ENCODE measurements around the gene CTU1. TPM values are rescaled to one million over a fixed set of nuclear protein-coding genes. Genes with fewer than 3 reads are reported as not detected.

Gene CTU1
- total RNA-seq, 1 experiment from 2014 or later, result 11.3 TPM

DNA sequence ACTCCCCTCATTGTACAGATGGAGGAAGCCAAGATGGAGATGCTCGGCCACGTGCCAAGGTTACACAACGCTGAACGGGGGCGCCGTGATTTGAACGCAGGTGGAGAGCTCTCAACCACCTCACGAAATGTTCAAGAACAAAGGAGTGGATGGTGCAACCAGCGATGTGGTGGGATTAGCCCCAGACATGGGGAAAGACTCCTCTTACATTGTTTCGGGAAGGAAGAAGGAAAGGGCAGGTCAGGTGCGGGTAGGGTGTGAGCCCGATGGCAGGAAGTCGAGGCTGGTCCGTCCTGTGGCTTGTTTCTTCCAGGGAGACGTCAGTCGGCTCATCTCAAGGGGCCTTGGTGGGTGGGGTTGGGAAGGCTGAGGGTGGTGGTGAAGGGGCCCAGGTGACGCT lies 18.4 kb downstream of the CTU1 start:
- Mint-ChIP-seq H3K4me1 (ENCODE audit: low read depth, unreplicated experiment) (peaks cover 38% of the 10 kb centered on the region), H3K4me3 (ENCODE audit: low read depth, unreplicated experiment) (no peak overlapping the region), H3K9me3 (ENCODE audit: low read depth, unreplicated experiment) (no peaks in the 10 kb centered on the region), H3K27me3 (ENCODE audit: unreplicated experiment) (peaks cover 12% of the 10 kb centered on the region), H3K36me3 (ENCODE audit: insufficient read depth, unreplicated experiment) (peaks cover 15% of the 10 kb centered on the region), H3K27ac (ENCODE audit: unreplicated experiment) (no peak overlapping the region)
- TF ChIP-seq, protein P1, sequence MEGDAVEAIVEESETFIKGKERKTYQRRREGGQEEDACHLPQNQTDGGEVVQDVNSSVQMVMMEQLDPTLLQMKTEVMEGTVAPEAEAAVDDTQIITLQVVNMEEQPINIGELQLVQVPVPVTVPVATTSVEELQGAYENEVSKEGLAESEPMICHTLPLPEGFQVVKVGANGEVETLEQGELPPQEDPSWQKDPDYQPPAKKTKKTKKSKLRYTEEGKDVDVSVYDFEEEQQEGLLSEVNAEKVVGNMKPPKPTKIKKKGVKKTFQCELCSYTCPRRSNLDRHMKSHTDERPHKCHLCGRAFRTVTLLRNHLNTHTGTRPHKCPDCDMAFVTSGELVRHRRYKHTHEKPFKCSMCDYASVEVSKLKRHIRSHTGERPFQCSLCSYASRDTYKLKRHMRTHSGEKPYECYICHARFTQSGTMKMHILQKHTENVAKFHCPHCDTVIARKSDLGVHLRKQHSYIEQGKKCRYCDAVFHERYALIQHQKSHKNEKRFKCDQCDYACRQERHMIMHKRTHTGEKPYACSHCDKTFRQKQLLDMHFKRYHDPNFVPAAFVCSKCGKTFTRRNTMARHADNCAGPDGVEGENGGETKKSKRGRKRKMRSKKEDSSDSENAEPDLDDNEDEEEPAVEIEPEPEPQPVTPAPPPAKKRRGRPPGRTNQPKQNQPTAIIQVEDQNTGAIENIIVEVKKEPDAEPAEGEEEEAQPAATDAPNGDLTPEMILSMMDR (IDR thresholded peaks at IDR 0.05; ENCODE audit: unreplicated experiment), result no peak
- CTCF ChIA-PET, result interaction anchor here (0.8 to 1.2 kb wide), 2 partner anchors 69 to 73 kb away, joined by 3 to 4 read pairs; no protein-coding TSS in a partner anchor
- intact Hi-C loops (cut with micrococcal nuclease; ENCODE audit: unreplicated experiment), result no loop called here
- DNase-seq, result no peak
- no TSS peak for BruUV-seq (replicated peaks)

DNA sequence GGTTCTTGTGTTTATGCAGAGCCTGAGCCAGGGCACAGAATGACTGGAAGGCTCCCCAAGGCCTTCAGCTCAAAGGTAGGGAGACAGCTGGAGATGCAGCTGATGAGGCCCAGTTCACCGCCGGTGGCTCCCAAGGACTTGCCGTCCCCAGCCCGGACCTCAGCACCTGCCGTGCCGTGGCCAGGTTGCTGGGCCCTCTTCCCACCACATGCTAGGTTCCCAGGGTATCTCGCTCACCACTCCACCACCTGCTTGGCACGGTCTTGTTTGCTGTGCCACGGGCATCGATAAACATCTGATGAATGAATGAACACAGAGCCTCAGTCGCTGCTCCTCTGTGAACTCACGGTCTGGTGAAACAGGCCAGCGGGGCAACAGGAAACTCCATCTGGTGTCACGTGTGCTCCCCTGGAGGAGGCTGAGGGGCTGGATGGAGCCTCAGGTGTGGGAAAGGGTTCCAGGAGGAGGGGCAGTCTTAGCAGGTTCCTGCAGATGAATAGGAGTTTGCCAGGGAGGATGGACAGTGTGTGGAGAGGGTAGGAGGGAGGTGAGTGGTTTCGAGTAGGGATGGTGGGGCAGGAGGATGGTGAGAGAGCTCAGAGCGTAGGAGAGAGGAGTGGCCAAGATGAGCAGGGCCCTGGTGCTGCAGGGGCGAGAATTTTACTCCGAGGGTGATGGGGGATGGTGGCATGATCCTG lies 21.9 kb downstream of the CTU1 start:
- H3K27me3 Mint-ChIP-seq (ENCODE audit: unreplicated experiment), result peaks cover 47% of the 10 kb centered on the region
- CTCF ChIA-PET, result interaction anchor here (0.7 kb wide), 1 partner anchor 65 kb away, joined by 3 read pairs; no protein-coding TSS in a partner anchor
- BruUV-seq (replicated peaks), result no TSS peak
- no peak for DNase-seq
- H3K4me3 Mint-ChIP-seq (ENCODE audit: low read depth, unreplicated experiment), result no peak overlapping the region
- peaks cover 8% of the 10 kb centered on the region for H3K4me1 Mint-ChIP-seq (ENCODE audit: low read depth, unreplicated experiment)
- no peak overlapping the region for H3K27ac Mint-ChIP-seq (ENCODE audit: unreplicated experiment)
- H3K9me3 Mint-ChIP-seq (ENCODE audit: low read depth, unreplicated experiment), result no peaks in the 10 kb centered on the region
- H3K36me3 Mint-ChIP-seq (ENCODE audit: insufficient read depth, unreplicated experiment), result peaks cover 8% of the 10 kb centered on the region
- intact Hi-C loops (cut with micrococcal nuclease; ENCODE audit: unreplicated experiment), result no loop called here
- TF ChIP-seq, protein P1 (IDR thresholded peaks at IDR 0.05; ENCODE audit: unreplicated experiment), result no peak

DNA sequence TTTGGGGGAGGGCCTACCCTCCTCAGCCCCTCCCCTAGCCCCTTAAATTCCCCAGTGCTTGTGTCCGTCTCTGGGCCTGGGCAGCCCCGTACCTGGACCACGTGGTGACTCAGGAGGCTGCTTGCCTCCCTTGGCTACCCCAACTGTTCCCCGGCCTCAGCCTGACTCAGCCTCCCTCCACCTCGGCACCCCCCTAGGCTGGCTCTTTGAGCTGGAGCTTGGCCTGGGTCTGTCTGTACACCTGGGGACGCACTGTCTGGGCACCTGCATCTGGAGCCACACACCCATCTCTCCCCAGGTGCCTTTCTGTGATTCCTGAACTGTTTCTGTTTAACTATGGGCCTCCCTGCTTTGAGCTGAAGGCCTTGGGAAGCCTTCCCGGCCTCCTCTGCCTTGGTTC lies 23.7 kb downstream of the CTU1 start:
- no peaks in the 10 kb centered on the region for H3K4me1 Mint-ChIP-seq (ENCODE audit: low read depth, unreplicated experiment)
- intact Hi-C loops (cut with micrococcal nuclease; ENCODE audit: unreplicated experiment), result no loop called here
- CTCF ChIA-PET, result interaction anchor here (0.6 to 0.8 kb wide), 2 partner anchors 12 to 52 kb away, joined by 3 to 10 read pairs; no protein-coding TSS in a partner anchor
- no peak overlapping the region for H3K4me3 Mint-ChIP-seq (ENCODE audit: low read depth, unreplicated experiment)
- peaks cover 48% of the 10 kb centered on the region for H3K27me3 Mint-ChIP-seq (ENCODE audit: unreplicated experiment)
- peaks cover 3% of the 10 kb centered on the region for H3K36me3 Mint-ChIP-seq (ENCODE audit: insufficient read depth, unreplicated experiment)
- no peaks in the 10 kb centered on the region for H3K9me3 Mint-ChIP-seq (ENCODE audit: low read depth, unreplicated experiment)
- TF ChIP-seq, protein P1 (IDR thresholded peaks at IDR 0.05; ENCODE audit: unreplicated experiment), result no peak
- no TSS peak for BruUV-seq (replicated peaks)
- no peak overlapping the region for H3K27ac Mint-ChIP-seq (ENCODE audit: unreplicated experiment)
- no peak for DNase-seq

DNA sequence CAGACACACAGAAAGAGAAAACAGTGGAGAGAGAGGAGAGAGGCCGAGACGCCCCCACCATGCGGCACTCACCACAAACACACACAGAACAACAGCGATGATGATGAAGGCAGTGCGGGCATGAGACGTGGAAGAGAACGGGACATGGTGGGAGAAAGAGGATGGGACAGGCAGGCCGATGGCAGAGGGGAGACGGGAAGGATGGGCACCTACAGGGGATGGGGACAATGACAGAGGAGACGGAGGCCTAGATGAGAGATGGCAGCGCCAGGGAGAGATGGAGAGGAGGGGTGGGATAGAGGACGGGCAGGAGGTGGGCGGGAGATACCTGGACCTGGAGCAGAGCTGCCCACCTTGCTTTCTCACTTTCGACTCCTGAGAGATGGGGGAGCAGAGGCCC lies 24.4 kb downstream of the CTU1 start:
- TF ChIP-seq, protein P1 (IDR thresholded peaks at IDR 0.05; ENCODE audit: unreplicated experiment), result no peak
- Mint-ChIP-seq H3K9me3 (ENCODE audit: low read depth, unreplicated experiment) (no peaks in the 10 kb centered on the region), H3K4me1 (ENCODE audit: low read depth, unreplicated experiment) (no peaks in the 10 kb centered on the region), H3K27me3 (ENCODE audit: unreplicated experiment) (peaks cover 48% of the 10 kb centered on the region), H3K4me3 (ENCODE audit: low read depth, unreplicated experiment) (no peak overlapping the region), H3K36me3 (ENCODE audit: insufficient read depth, unreplicated experiment) (peaks cover 3% of the 10 kb centered on the region), H3K27ac (ENCODE audit: unreplicated experiment) (no peak overlapping the region)
- no TSS peak for BruUV-seq (replicated peaks)
- intact Hi-C loops (cut with micrococcal nuclease; ENCODE audit: unreplicated experiment), result no loop called here
- CTCF ChIA-PET, result interaction anchor here (0.8 kb wide), 1 partner anchor 11 kb away, joined by 10 read pairs; no protein-coding TSS in a partner anchor
- DNase-seq, result no peak
